Measurements from ENCODE around the gene PAK1. TPM values are rescaled to one million over a fixed set of nuclear protein-coding genes. Genes with fewer than 3 reads are reported as not detected.
A peak's percentile ranks its signal among the peaks of the same experiment; 100 is the strongest.
"Not testable (repeated sequence)": the region's sequence is repeated elsewhere in the genome, so short reads cannot be mapped to it uniquely, and the experiment has no call there.

The PAK1 gene
- polyA plus RNA-seq, 4 donors: 35.0 to 64.0 (median 55.2) TPM

GRCh38 chr11:77392842-77393241 is 81.1 kb downstream of the PAK1 start:
- no peak overlapping the region for H3K4me3 ChIP-seq (ENCODE audit: low read depth in 1 of 3, low read length in 3 of 3)
- no peak for FAIRE-seq
- DNase-seq: peak; percentile 41 to 88
- no peaks in the 10 kb centered on the region for H3K27me3 ChIP-seq (ENCODE audit: control insufficient read depth in 3 of 3, insufficient read depth in 3 of 3, low read length in 3 of 3)
- H3K4me1 ChIP-seq (ENCODE audit: control insufficient read depth in 3 of 3, insufficient read depth in 2 of 3, low read depth in 1 of 3, low read length in 2 of 3): peaks cover 2 to 28% (median 10%) of the 10 kb centered on the region in 3 donors
- H3K27ac ChIP-seq (ENCODE audit: low read depth in 1 of 3, low read length in 2 of 3): no peak overlapping the region
- no peaks in the 10 kb centered on the region for H3K9me3 ChIP-seq (ENCODE audit: control insufficient read depth in 2 of 2, insufficient read depth in 1 of 2, low read depth in 1 of 2, low read length in 1 of 2)
- peaks cover 0 to 4% (median 0%) of the 10 kb centered on the region in 3 donors for H3K36me3 ChIP-seq (ENCODE audit: control insufficient read depth in 3 of 3, insufficient read depth in 2 of 3, low read depth in 1 of 3, low read length in 3 of 3)

DNA sequence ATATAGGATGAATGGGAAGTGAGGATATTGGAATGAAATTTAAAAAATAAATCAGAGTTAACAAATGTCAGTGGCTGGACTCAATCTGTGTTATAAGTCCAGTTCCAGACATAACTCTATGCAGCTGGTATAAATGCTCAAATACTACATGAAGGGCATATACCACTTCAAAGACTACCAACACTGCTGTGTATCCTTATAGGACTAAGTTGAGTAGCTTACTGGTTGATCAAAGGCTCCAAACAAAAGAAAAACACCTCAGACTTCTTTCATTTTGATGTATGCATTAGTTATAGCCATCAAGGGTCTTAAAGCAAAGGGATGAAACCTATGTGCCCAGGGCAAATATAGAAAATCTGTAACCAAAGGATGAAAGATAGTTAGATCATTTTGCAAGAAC is 86.2 kb downstream of the PAK1 start:
- no peak for DNase-seq
- Histone ChIP-seq H3K36me3 (ENCODE audit: control insufficient read depth in 3 of 3, insufficient read depth in 2 of 3, low read depth in 1 of 3, low read length in 3 of 3) (peaks cover 0 to 9% (median 3%) of the 10 kb centered on the region in 3 donors), H3K9me3 (ENCODE audit: control insufficient read depth in 2 of 2, insufficient read depth in 1 of 2, low read depth in 1 of 2, low read length in 1 of 2) (no peaks in the 10 kb centered on the region)

GRCh38 chr11:77386178-77386577 is 87.7 kb downstream of the PAK1 start:
- Histone ChIP-seq H3K4me1 (ENCODE audit: control insufficient read depth in 3 of 3, insufficient read depth in 2 of 3, low read depth in 1 of 3, low read length in 2 of 3) (peaks cover 3 to 10% (median 5%) of the 10 kb centered on the region in 3 donors), H3K9me3 (ENCODE audit: control insufficient read depth in 2 of 2, insufficient read depth in 1 of 2, low read depth in 1 of 2, low read length in 1 of 2) (no peaks in the 10 kb centered on the region), H3K27ac (ENCODE audit: low read depth in 1 of 3, low read length in 2 of 3) (no peak overlapping the region), H3K4me3 (ENCODE audit: low read depth in 1 of 3, low read length in 3 of 3) (no peak overlapping the region), H3K27me3 (ENCODE audit: control insufficient read depth in 3 of 3, insufficient read depth in 3 of 3, low read length in 3 of 3) (no peaks in the 10 kb centered on the region), H3K36me3 (ENCODE audit: control insufficient read depth in 3 of 3, insufficient read depth in 2 of 3, low read depth in 1 of 3, low read length in 3 of 3) (peaks cover 0 to 11% (median 3%) of the 10 kb centered on the region in 3 donors)
- DNase-seq (no peak), FAIRE-seq (no peak)
- 17 to 37% (median 35%) methylated on average over 1 of the region's 1 CpG for WGBS, 3 donors

More for the DNA sequence above, 86.2 kb downstream of the PAK1 start:
- peaks cover 0 to 5% (median 3%) of the 10 kb centered on the region in 3 donors for H3K4me1 ChIP-seq (ENCODE audit: control insufficient read depth in 3 of 3, insufficient read depth in 2 of 3, low read depth in 1 of 3, low read length in 2 of 3)
- no peak overlapping the region for H3K4me3 ChIP-seq (ENCODE audit: low read depth in 1 of 3, low read length in 3 of 3)
- FAIRE-seq: no peak
- no peaks in the 10 kb centered on the region for H3K27me3 ChIP-seq (ENCODE audit: control insufficient read depth in 3 of 3, insufficient read depth in 3 of 3, low read length in 3 of 3)
- H3K27ac ChIP-seq (ENCODE audit: low read depth in 1 of 3, low read length in 2 of 3): no peak overlapping the region

DNA sequence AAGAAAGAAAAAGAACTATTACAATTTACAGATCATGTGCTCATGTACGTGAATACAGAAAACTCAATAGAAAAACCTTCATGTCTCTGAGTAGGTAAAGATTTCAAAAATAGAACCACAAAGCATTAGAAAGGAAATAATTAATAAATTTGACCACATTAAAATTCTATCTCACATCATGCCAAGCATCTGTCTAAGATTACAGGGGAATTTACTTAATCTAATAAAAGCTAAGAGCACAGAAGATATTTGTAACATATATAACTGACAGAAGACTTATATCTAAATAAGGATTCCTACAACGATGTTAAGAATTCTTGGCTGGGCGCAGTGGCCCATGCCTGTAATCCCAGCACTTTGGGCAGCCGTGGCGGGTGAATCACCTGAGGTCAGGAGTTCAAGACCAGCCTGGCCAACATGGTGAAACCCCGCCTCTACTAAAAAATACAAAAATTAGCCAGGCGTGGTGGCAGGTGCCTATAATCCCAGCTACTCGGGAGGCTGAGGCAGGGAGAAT is 88.6 kb downstream of the PAK1 start:
- peaks cover 3 to 19% (median 10%) of the 10 kb centered on the region in 3 donors for H3K4me1 ChIP-seq (ENCODE audit: control insufficient read depth in 3 of 3, insufficient read depth in 2 of 3, low read depth in 1 of 3, low read length in 2 of 3)
- DNase-seq; H3K36me3 ChIP-seq (ENCODE audit: control insufficient read depth in 3 of 3, insufficient read depth in 2 of 3, low read depth in 1 of 3, low read length in 3 of 3); H3K27me3 ChIP-seq (ENCODE audit: control insufficient read depth in 3 of 3, insufficient read depth in 3 of 3, low read length in 3 of 3); H3K9me3 ChIP-seq (ENCODE audit: control insufficient read depth in 2 of 2, insufficient read depth in 1 of 2, low read depth in 1 of 2, low read length in 1 of 2); H3K27ac ChIP-seq (ENCODE audit: low read depth in 1 of 3, low read length in 2 of 3); FAIRE-seq; H3K4me3 ChIP-seq (ENCODE audit: low read depth in 1 of 3, low read length in 3 of 3): not testable (repeated sequence)
- 88 to 92% (median 92%) methylated on average over 8 of the region's 8 CpGs for WGBS, 3 donors

DNA sequence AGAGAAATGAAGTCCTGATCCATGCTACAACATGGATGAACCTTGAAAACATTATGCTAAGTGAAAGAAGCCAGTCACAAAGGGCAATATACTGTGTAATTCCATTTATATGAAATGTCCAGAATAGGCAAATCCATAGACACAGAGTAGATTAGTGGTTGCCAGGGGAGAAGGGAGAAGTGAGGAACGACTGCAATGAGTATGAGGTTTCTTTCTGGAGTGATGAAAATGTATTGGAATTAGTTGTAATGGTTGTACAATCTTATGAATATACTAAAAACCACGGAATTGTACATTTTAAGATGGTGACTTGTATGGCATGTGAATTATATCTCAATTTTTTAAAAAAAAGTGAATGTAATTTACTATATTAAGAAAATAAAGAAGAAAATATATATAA is 89.3 kb downstream of the PAK1 start:
- DNase-seq (no peak), FAIRE-seq (peak; percentile 65)
- peaks cover 0 to 7% (median 5%) of the 10 kb centered on the region in 3 donors for H3K36me3 ChIP-seq (ENCODE audit: control insufficient read depth in 3 of 3, insufficient read depth in 2 of 3, low read depth in 1 of 3, low read length in 3 of 3)
- no peaks in the 10 kb centered on the region for H3K27me3 ChIP-seq (ENCODE audit: control insufficient read depth in 3 of 3, insufficient read depth in 3 of 3, low read length in 3 of 3)
- H3K27ac ChIP-seq (ENCODE audit: low read depth in 1 of 3, low read length in 2 of 3): no peak overlapping the region
- no peaks in the 10 kb centered on the region for H3K9me3 ChIP-seq (ENCODE audit: control insufficient read depth in 2 of 2, insufficient read depth in 1 of 2, low read depth in 1 of 2, low read length in 1 of 2)
- H3K4me1 ChIP-seq (ENCODE audit: control insufficient read depth in 3 of 3, insufficient read depth in 2 of 3, low read depth in 1 of 3, low read length in 2 of 3): peaks cover 3 to 26% (median 10%) of the 10 kb centered on the region in 3 donors
- 45 to 47% (median 47%) methylated on average over 2 of the region's 2 CpGs for WGBS, 3 donors
- H3K4me3 ChIP-seq (ENCODE audit: low read depth in 1 of 3, low read length in 3 of 3): no peak overlapping the region

GRCh38 chr11:77383349-77383748 is 90.5 kb downstream of the PAK1 start:
- H3K36me3 ChIP-seq (ENCODE audit: control insufficient read depth in 3 of 3, insufficient read depth in 2 of 3, low read depth in 1 of 3, low read length in 3 of 3): peaks cover 0 to 15% (median 5%) of the 10 kb centered on the region in 3 donors
- not testable (repeated sequence) for H3K27ac ChIP-seq (ENCODE audit: low read depth in 1 of 3, low read length in 2 of 3); DNase-seq; FAIRE-seq; H3K27me3 ChIP-seq (ENCODE audit: control insufficient read depth in 3 of 3, insufficient read depth in 3 of 3, low read length in 3 of 3); H3K4me3 ChIP-seq (ENCODE audit: low read depth in 1 of 3, low read length in 3 of 3); H3K9me3 ChIP-seq (ENCODE audit: control insufficient read depth in 2 of 2, insufficient read depth in 1 of 2, low read depth in 1 of 2, low read length in 1 of 2)
- WGBS, 3 donors: 94 to 97% (median 97%) methylated on average over 7 of the region's 7 CpGs
- peaks cover 3 to 26% (median 10%) of the 10 kb centered on the region in 3 donors for H3K4me1 ChIP-seq (ENCODE audit: control insufficient read depth in 3 of 3, insufficient read depth in 2 of 3, low read depth in 1 of 3, low read length in 2 of 3)

DNA sequence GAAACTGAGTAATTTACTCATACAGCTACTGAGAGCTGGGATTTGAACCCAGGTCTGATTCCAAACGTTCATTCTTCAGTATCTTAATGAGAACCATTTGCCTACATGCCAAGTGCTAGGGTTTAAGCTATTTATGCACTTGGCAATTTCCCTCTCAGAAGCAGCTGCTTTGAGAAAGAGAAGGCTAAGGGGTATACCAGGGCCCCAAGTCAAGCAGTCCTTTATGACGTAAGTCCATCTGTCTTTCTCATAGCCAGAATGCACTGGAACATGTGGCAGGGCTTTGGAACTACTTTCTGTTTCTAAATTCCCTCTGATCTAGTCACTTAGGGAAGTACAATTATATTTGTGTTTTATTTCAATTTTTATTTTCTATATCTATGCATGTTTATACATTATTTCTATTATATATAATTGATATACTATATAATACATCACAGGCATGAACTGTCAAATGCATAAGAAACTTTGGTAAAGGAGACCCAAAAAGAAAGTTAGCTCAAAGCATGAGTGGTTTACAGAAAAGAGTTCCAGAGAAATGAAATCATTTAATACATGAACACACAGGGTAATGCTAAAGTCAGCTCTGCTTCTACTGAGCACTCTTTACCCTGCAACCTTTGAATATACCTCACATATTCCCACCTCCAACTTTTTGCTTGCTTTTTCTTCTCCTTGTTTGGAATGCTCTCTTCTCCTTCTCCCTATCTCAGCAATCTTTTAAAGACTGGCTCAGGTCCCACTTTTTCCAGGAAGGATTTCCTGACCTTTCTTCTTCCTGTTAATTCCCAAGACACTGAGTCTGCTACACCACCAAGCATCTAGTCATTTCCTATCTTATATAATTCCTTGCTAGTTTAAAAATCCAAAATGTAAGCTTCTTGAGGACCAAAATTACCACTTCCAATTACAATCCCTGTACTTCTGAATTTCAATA is 91.9 kb downstream of the PAK1 start:
- no peak for FAIRE-seq
- H3K4me1 ChIP-seq (ENCODE audit: control insufficient read depth in 3 of 3, insufficient read depth in 2 of 3, low read depth in 1 of 3, low read length in 2 of 3): peaks cover 3 to 26% (median 10%) of the 10 kb centered on the region in 3 donors
- peaks cover 0 to 20% (median 10%) of the 10 kb centered on the region in 3 donors for H3K36me3 ChIP-seq (ENCODE audit: control insufficient read depth in 3 of 3, insufficient read depth in 2 of 3, low read depth in 1 of 3, low read length in 3 of 3)
- no peaks in the 10 kb centered on the region for H3K27me3 ChIP-seq (ENCODE audit: control insufficient read depth in 3 of 3, insufficient read depth in 3 of 3, low read length in 3 of 3)
- H3K9me3 ChIP-seq (ENCODE audit: control insufficient read depth in 2 of 2, insufficient read depth in 1 of 2, low read depth in 1 of 2, low read length in 1 of 2): no peaks in the 10 kb centered on the region
- peak overlapping the region; percentile 20 to 47 (median 32) for H3K27ac ChIP-seq (ENCODE audit: low read depth in 1 of 3, low read length in 2 of 3)
- DNase-seq: peak in 1 of 2 donors; percentile 63
- 27 to 45% (median 37%) methylated on average over 2 of the region's 2 CpGs for WGBS, 3 donors
- H3K4me3 ChIP-seq (ENCODE audit: low read depth in 1 of 3, low read length in 3 of 3): no peak overlapping the region

DNA sequence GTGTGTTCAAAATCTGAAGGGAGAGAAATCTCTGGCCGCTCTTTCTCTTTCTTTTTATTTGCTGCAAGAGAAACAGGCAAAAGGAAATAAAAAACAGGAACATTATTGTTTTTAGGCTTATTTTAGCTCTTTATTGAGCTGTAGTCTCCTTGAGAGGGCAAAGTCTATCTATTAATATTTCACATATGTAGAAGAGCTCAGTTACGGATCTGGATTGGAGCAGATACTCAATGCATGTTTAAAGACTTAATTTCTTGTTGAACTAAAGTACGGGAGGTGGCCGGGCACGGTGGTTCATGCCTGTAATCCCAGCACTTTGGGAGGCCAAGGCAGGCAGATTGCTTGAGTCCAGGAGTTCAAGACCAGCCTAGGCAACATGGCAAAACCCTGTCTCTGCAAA is 94.0 kb downstream of the PAK1 start:
- H3K4me1 ChIP-seq (ENCODE audit: control insufficient read depth in 3 of 3, insufficient read depth in 2 of 3, low read depth in 1 of 3, low read length in 2 of 3): peaks cover 3 to 26% (median 10%) of the 10 kb centered on the region in 3 donors
- DNase-seq (no peak), FAIRE-seq (no peak)
- H3K9me3 ChIP-seq (ENCODE audit: control insufficient read depth in 2 of 2, insufficient read depth in 1 of 2, low read depth in 1 of 2, low read length in 1 of 2): no peaks in the 10 kb centered on the region
- 44 to 82% (median 52%) methylated on average over 5 of the region's 5 CpGs for WGBS, 3 donors
- H3K27ac ChIP-seq (ENCODE audit: low read depth in 1 of 3, low read length in 2 of 3): no peak overlapping the region
- H3K36me3 ChIP-seq (ENCODE audit: control insufficient read depth in 3 of 3, insufficient read depth in 2 of 3, low read depth in 1 of 3, low read length in 3 of 3): peaks cover 0 to 26% (median 13%) of the 10 kb centered on the region in 3 donors
- H3K4me3 ChIP-seq (ENCODE audit: low read depth in 1 of 3, low read length in 3 of 3): no peak overlapping the region
- H3K27me3 ChIP-seq (ENCODE audit: control insufficient read depth in 3 of 3, insufficient read depth in 3 of 3, low read length in 3 of 3): no peaks in the 10 kb centered on the region
